Small intestine (tissue), 7 donors: ENCODE results near the gene PLXNB1. TPM values are rescaled to one million over a fixed set of nuclear protein-coding genes. Genes with fewer than 3 reads are reported as not detected.

Experiments
- DNase-seq, 2 donors: peaks; one replicate each; pipeline versions ENCODE4 v3.0.0 to v3.0.0-alpha.2; 2013
- FAIRE-seq: peaks from 2 replicates; lab custom pipeline; 2012; peaks lifted over from hg19 to GRCh38; lab: Jason Lieb, UNC
- H3K27ac ChIP-seq, 3 donors: one replicate each; pipeline ENCODE4 v1.5.1; 2013; ENCODE audit warnings: low read length in 2 of 3, mild to moderate bottlenecking in 2 of 3, control low read depth in 1 of 3, inconsistent platforms in 1 of 3, low read depth in 1 of 3, moderate library complexity in 1 of 3
- H3K27me3 ChIP-seq, 3 donors: one replicate each; pipeline ENCODE4 v1.6.1; 2013; ENCODE audit warnings: low read length in 3 of 3, inconsistent platforms in 1 of 3; ENCODE audit not compliant: control insufficient read depth in 3 of 3, insufficient read depth in 3 of 3
- H3K36me3 ChIP-seq, 3 donors: one replicate each; pipeline ENCODE4 v1.6.1; 2013; ENCODE audit warnings: low read length in 3 of 3, inconsistent platforms in 1 of 3, low read depth in 1 of 3, mild to moderate bottlenecking in 1 of 3, moderate library complexity in 1 of 3; ENCODE audit not compliant: control insufficient read depth in 3 of 3, insufficient read depth in 2 of 3
- H3K4me1 ChIP-seq, 3 donors: one replicate each; pipeline ENCODE4 v1.6.1; 2013; ENCODE audit warnings: low read length in 2 of 3, inconsistent platforms in 1 of 3, low read depth in 1 of 3, mild to moderate bottlenecking in 1 of 3, moderate library complexity in 1 of 3; ENCODE audit not compliant: control insufficient read depth in 3 of 3, insufficient read depth in 2 of 3
- H3K4me3 ChIP-seq, 3 donors: one replicate each; pipeline ENCODE4 v1.5.1; 2013; ENCODE audit warnings: low read length in 3 of 3, control low read depth in 1 of 3, inconsistent platforms in 1 of 3, low read depth in 1 of 3, mild to moderate bottlenecking in 1 of 3, moderate library complexity in 1 of 3
- H3K9me3 ChIP-seq, 2 donors: one replicate each; pipeline ENCODE4 v1.6.1; 2013; ENCODE audit warnings: low read depth in 1 of 2, low read length in 1 of 2; ENCODE audit not compliant: control insufficient read depth in 2 of 2, insufficient read depth in 1 of 2
- WGBS, 3 donors: extraction: QIAGEN DNeasy Blood & Tissue Kit; methylation state at CpG; one replicate each; pipeline ENCODE4 v1.1.7; 2013; 5-methylcytosine and 5-hydroxymethylcytosine counted together
- polyA plus RNA-seq, 4 donors: library from polyadenylated mRNA; stranded (reverse) in 3 of 4; unstranded in 1 of 4; fragments of 200-250 nt in 3 of 4; fragments of 120-200 nt in 1 of 4; gene quantifications; one replicate each; pipeline versions ENCODE4 v1.2.1 to v1.2.3, GENCODE V29; 2013
- donor health status: healthy with polysubstance abuse.
- donor health status: control.
- donor health status: control.
- donor health status: Bipolar disorder and iron deficiency.
- donor health status: healthy.

PLXNB1 gene
- polyA plus RNA-seq, 4 donors: 56.5 to 129 (median 60.4) TPM

- peaks cover 0 to 24% (median under 1%) of the 10 kb centered on the region in 3 donors for H3K36me3 ChIP-seq
- DNase-seq (no peak), FAIRE-seq (no peak)
- H3K27ac ChIP-seq: no peak overlapping the region
- H3K4me1 ChIP-seq: no peaks in the 10 kb centered on the region
- no peaks in the 10 kb centered on the region for H3K9me3 ChIP-seq
- WGBS, 3 donors: 33 to 64% (median 49%) methylated on average over 11 of the region's 11 CpGs
- H3K4me3 ChIP-seq: no peak overlapping the region
- H3K27me3 ChIP-seq: peaks cover 0 to 3% (median 0%) of the 10 kb centered on the region in 3 donors
Observed at GRCh38 chr3:48398701-48399386, 31.0 kb downstream of the PLXNB1 start.

GRCh38 chr3:48397767-48398681 lies 31.9 kb downstream of the PLXNB1 start:
- Histone ChIP-seq H3K4me3 (no peak overlapping the region), H3K9me3 (no peaks in the 10 kb centered on the region), H3K4me1 (no peaks in the 10 kb centered on the region), H3K27me3 (peaks cover 0 to 3% (median 0%) of the 10 kb centered on the region in 3 donors), H3K27ac (no peak overlapping the region), H3K36me3 (peaks cover 0 to 15% (median 0%) of the 10 kb centered on the region in 3 donors)
- WGBS, 3 donors: 57 to 70% (median 58%) methylated on average over 8 to 9 of the region's 9 CpGs
- FAIRE-seq (no peak), DNase-seq (no peak)

- FAIRE-seq (no peak), DNase-seq (no peak)
- Histone ChIP-seq H3K4me1 (no peaks in the 10 kb centered on the region), H3K9me3 (no peaks in the 10 kb centered on the region), H3K27me3 (peaks cover 0 to 3% (median 0%) of the 10 kb centered on the region in 3 donors), H3K36me3 (peaks cover 0 to 2% (median 0%) of the 10 kb centered on the region in 3 donors), H3K27ac (no peak overlapping the region), H3K4me3 (no peak overlapping the region)
- 42 to 66% (median 52%) methylated on average over 3 of the region's 3 CpGs for WGBS, 3 donors
Observed at GRCh38 chr3:48395714-48396113, 34.2 kb downstream of the PLXNB1 start.

- Histone ChIP-seq H3K27ac (no peak overlapping the region), H3K9me3 (no peaks in the 10 kb centered on the region), H3K27me3 (peaks cover 0 to 3% (median 0%) of the 10 kb centered on the region in 3 donors), H3K4me1 (no peaks in the 10 kb centered on the region), H3K36me3 (no peaks in the 10 kb centered on the region), H3K4me3 (no peak overlapping the region)
- FAIRE-seq (no peak), DNase-seq (no peak)
- WGBS, 3 donors: 84 to 87% (median 85%) methylated on average over 2 of the region's 2 CpGs
Observed at GRCh38 chr3:48394391-48394790, 35.5 kb downstream of the PLXNB1 start.

GRCh38 chr3:48388966-48389365 lies 40.9 kb downstream of the PLXNB1 start:
- no peak for DNase-seq
- WGBS, 3 donors: 55 to 61% (median 59%) methylated on average over 2 of the region's 2 CpGs
- H3K27me3 ChIP-seq: no peaks in the 10 kb centered on the region
- no peak for FAIRE-seq
- no peak overlapping the region for H3K4me3 ChIP-seq
- H3K9me3 ChIP-seq: peaks cover 0 to 4% of the 10 kb centered on the region in 2 donors
- no peaks in the 10 kb centered on the region for H3K36me3 ChIP-seq
- H3K4me1 ChIP-seq: no peaks in the 10 kb centered on the region
- H3K27ac ChIP-seq: no peak overlapping the region

- Histone ChIP-seq H3K4me1 (no peaks in the 10 kb centered on the region), H3K27me3 (no peaks in the 10 kb centered on the region), H3K27ac (no peak overlapping the region), H3K9me3 (peaks cover 0 to 4% of the 10 kb centered on the region in 2 donors), H3K36me3 (no peaks in the 10 kb centered on the region), H3K4me3 (no peak overlapping the region)
- FAIRE-seq (no peak), DNase-seq (no peak)
Observed at GRCh38 chr3:48387634-48388033, 42.3 kb downstream of the PLXNB1 start.

- H3K27me3 ChIP-seq: no peaks in the 10 kb centered on the region
- FAIRE-seq (no peak), DNase-seq (no peak)
- no peaks in the 10 kb centered on the region for H3K9me3 ChIP-seq
- H3K4me1 ChIP-seq: peaks cover 0 to 4% (median 0%) of the 10 kb centered on the region in 3 donors
- WGBS, 3 donors: 68 to 72% (median 70%) methylated on average over 5 of the region's 5 CpGs
- H3K36me3 ChIP-seq: no peaks in the 10 kb centered on the region
- no peak overlapping the region for H3K27ac ChIP-seq
- H3K4me3 ChIP-seq: no peak overlapping the region
Observed at GRCh38 chr3:48372862-48373435, 56.9 kb downstream of the PLXNB1 start.

GRCh38 chr3:48372377-48372770 lies 57.5 kb downstream of the PLXNB1 start:
- no peak for DNase-seq
- Histone ChIP-seq H3K36me3 (no peaks in the 10 kb centered on the region), H3K27me3 (no peaks in the 10 kb centered on the region), H3K27ac (no peak overlapping the region), H3K9me3 (no peaks in the 10 kb centered on the region), H3K4me1 (peaks cover 0 to 4% (median 0%) of the 10 kb centered on the region in 3 donors), H3K4me3 (no peak overlapping the region)
- no peak for FAIRE-seq
- WGBS, 3 donors: 65 to 73% (median 70%) methylated on average over 7 of the region's 7 CpGs
